ENCODE results near the gene TNNI3.

TNNI3 gene

DNA sequence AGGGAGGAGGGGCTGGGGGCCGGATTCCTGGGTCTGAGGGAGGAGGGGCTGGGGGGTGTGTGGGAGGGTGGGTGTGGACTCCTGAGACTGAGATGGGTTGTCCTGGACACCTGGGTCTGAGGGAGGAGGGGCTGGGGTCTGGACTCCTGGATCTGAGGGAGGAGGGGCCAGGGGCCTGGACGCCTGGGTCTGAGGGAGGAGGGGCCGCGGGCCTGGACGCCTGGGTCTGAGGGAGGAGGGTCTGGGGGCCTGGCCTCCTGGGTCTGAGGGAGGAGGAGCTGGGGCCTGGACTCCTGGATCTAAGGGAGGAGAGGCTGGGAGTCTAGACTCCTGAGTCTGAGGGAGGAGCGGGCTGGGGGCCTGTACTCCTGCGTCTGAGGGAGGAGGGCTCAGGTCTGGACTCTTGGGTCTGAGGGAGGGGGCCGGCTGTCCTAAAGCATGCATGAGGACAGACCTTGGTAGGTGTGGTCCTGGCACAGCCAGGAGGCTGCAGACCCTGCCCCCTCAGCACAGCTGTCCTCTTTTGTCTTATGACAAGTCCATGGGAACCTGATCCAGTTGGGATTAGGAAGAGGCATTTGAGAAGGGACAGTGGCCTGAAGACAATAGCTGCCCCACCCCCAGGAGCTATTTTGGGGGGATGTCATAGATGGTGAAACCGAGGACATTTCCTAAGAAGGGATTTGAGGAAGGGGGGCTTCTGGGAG is 9.8 kb downstream of the TNNI3 start:
- no peak for DNase-seq (ENCODE audit: low read depth)

DNA sequence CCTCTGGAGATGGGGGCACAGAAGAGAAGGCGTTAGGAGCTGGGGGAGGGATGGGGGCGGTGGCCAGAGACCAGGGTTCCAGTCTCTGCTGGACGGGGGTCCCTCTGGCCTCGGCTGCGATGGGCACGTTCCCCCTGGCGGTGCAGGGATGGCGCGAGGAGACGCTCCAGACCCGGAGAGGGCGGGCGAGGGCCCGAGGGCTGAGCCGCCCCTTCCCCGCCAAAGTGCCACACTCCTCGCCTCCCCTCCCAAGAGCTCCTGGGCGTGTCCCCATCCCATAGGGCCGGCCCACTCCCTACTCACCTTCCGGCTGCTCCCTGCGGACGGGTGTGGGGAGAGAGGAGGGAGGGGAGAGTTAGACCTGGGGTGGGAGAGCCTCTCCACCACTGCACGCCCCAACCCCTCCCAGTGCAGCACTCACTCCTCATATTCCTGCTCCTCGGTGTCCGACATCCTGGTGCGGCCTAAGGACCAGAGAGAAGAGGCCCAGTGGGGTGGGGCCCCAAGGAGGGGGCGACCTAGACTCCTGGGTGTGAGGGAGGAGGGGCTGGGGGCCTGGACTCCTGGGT is 10.7 kb downstream of the TNNI3 start:
- no peak for DNase-seq (ENCODE audit: low read depth)

DNA sequence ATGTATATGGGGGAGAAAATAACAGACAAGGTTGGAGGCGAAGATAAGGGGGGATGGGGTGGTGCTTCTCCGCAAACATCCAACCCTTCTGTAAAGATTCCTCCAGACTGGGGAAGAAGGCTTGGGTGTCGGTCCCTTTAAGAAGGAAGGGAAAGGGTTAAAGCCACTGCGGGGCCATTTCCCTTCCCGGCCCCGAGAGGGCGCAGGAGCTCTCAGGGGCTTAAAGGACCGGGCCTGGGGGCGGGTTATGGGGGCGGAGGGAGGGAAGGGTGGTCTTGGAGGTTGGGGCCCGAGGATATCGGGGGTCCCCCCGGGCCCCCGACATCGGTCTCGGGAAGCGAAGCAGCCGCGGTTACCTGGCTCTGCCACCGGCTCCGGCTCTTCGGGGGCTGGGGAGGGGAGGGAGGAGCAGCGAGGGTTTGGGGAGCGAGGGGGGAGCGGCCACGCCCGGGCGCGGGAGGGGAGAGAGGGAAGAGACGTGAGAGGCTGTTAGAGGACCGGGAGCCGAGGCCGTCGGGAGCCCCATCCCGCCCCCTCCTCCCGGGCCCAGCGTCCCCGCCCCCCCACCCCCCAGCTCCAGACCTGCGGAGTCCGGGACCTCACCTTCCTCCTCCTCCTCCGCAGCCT is 11.3 kb downstream of the TNNI3 start:
- DNase-seq (ENCODE audit: low read depth) = no peak

DNA sequence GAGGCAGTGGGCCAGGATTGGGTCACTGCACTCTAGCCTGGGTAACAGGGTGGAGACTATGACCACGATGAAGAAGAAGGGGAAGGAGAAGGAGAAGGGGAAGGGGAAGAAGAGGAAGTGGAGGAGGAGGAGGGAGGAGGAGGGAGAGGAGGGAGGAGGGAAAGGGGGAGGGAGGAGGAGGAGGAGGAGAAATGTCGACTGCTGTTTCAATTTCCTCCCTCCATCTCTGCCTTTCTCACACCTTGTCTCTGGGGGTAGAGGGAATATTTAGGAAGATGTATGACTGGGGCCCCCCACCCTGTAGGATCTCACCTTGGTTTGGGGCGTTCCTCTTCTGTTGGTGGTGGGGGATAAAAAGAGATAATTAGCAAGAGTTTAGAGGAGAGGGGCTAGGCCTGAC is 12.3 kb downstream of the TNNI3 start:
- no peak for DNase-seq (ENCODE audit: low read depth)

DNA sequence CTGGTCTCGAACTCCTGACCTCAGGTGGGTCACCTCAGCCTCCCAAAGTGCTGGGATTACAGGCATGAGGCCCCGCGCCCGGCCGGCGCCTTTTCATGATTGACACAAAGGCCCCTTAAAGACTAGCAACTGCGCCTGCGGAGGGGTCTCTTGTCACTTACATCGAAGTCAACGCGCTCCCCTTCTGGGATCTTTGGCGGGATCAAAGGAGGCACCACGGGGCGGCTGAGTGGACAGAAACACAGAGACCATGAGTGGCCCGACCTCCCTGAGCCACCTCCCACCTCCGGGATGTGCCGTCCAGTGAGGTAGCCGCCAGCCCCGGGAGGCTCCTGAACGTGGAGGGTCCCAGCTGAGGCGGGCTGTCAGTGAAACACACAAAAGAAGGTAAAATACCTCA is 15.8 kb downstream of the TNNI3 start:
- no peak for DNase-seq (ENCODE audit: low read depth)

DNA sequence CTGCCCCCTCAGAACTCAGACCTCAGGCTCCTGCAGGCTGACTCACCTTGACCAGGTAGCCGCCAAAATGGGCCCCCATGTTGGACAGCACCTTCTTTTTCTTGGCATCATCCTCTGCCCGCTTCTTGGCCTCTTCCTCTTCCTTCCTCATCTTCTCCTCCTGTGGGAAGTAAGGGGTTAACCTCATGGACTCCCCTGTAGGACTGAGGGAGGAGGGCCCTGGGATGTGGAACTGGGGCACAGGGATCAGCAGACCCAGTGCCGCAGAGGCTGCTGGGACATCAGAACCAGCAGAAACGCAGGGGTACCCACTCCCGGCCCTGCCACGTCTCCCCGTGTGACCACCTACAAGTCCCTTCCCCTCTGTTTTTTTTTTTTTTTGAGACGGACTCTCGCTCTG is 19.6 kb downstream of the TNNI3 start:
- no peak for DNase-seq (ENCODE audit: low read depth)

DNA sequence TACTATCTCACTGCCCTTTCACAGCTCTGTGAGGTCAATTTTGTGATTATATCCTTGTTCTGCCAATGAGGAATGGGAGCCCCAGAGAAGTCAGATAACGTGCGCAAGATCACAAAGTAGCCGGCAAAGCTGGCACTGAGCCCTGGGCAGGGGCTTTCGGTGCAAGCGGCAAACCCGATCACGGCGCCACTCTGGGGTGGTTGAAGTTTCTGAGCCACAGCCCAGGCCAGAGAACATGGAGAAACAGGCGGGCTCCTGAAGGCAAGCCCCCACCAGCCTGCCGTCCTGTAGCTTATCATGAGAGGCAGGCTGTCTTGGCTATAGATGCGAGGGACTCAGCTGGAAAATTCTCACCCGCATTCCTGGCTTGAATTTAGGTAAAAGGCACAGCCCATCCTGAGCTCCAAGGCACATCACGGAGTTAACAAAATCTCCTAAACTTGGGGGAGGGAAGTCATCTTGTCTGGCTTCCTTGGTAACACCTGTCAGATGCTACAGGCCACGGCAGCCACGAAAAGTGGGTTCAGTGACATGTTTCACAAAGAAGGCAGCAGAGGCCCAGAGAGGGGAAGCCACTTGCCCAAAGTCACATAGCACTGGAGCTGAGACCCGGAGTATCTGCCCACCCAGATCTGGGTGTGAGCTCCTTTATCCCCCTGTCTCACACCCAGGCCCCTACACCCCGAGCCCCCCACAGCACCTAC is 21.0 kb downstream of the TNNI3 start:
- DNase-seq (ENCODE audit: low read depth) = no peak

DNA sequence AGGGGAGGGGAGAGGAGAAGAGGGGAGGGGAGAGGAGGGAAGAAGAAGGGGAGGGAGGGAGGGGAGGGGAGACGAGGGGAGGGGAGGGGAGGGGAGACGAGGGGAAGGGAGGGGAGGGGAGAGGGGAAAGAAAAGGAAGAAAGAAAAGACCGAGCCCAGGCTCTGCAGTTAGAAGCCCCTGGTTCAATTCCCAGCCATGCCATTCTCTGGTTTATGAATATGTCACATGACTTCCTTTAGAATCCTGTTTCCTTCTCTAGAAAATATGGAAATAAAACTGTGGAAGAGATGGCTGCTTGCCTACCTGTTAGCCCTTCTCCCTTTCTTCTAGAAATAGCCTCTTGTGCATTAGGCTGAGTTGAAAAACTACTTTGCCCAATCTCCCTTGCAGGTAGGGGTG is 22.8 kb downstream of the TNNI3 start:
- DNase-seq (ENCODE audit: low read depth) = no peak

DNA sequence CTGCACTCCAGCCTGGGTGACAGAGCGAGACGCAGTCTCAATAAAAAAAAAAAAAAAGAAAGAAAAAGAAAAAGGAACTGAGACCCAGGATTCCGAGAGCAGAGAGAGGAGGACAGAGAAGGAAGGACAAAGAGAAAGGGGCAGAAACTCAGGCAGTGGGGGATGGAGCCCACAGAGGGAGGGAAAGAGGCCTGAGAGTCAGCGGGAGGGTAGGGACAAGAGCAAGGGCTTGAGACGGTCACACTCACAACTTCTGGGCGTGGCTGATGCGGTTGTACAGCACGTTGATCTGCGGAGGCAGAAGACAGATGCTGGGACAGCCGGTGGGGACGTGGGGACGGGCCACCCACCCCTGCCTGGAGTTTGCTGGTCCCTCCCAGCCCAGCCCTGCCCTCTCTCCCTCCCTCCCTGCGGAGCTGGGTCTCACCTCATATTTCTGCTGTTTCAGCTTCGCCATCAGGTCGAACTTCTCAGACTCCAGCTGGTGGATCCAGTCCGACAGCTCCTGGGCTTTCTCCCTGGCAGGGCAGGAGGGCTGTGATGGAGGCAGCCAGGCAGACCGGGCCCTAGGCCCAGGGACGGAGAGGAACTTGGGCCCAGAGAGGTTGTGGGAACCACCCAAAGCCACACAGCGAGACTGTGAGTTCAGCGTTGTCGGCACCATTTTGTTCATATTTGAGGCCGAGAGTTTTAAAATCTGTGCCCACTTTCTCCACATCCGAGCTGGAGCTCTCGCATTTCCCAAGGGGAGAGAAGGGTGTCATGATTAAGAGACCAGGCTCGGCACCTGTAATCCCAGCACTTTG is 23.7 kb downstream of the TNNI3 start:
- no peak for DNase-seq (ENCODE audit: low read depth)

DNA sequence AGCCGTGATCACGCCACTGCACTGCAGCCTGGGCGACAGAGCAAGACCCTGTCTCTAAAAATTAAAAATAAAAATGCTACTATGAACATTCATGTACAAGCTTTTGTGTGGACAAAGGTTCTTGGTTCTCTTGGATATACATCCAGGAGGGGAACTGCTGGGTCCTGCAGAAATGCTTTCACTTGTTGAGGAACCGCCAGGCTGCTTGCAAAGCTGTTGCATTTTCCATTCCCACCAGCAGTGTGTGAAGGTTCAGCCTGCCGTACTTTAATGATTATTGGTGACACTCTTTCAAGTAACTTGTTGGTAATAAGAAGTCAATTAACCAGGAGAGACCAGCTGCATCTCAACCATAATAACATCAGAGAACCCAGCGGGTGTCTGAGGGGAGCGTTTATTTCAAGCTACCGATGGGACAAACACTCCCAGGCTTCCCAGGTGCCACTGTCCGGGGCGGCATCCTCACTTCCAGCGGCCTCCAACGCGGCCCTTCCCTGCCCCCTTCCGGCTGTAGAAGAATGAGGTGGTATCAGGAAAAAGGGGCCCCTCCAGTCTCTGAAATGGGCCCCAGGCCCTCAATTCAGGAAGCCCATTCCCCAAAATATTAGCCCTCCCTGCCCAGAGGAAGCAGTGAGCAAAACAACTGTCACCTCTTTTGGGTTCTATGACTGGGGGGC is 24.9 kb downstream of the TNNI3 start:
- no peak for DNase-seq (ENCODE audit: low read depth)

DNA sequence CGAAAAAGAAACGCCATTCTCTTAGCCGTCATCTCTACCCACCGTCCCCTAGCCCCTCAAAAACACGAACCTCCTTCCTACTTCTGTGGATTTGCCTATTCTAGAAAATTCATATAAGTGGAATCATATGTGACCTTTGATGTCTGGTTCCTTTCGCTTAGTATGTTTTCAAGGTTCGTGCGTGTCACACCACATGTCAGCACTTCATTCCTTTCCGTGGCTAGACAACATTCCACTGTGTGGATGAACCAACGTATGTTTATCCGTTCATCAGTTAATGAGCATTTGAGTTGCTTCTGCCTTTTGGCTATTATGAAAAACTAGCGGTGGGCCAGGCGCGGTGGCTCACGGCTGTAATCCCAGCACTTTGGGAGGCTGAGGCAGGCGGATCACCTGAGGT is 26.1 kb downstream of the TNNI3 start:
- no peak for DNase-seq (ENCODE audit: low read depth)

DNA sequence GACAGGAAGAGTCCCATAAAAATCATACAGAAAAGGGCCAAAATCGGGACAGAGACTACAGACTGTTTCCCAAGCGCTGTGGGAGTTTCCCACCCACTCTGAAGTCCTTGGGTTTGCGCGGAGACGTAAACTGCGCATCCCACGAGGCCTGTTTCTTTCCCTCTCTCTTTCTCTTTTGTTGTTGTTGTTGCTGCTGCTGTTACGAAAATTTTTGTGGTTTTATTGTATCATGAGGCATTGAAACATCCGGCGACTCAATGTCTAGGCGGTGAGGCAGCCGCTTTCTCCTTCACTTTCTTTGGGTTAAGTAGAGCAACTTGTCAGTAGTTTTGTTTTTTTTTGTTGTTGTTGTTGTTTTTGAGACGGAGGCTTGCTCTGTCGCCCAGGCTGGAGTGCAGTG is 38.5 kb downstream of the TNNI3 start:
- peak; percentile 44 for DNase-seq (ENCODE audit: low read depth)

DNA sequence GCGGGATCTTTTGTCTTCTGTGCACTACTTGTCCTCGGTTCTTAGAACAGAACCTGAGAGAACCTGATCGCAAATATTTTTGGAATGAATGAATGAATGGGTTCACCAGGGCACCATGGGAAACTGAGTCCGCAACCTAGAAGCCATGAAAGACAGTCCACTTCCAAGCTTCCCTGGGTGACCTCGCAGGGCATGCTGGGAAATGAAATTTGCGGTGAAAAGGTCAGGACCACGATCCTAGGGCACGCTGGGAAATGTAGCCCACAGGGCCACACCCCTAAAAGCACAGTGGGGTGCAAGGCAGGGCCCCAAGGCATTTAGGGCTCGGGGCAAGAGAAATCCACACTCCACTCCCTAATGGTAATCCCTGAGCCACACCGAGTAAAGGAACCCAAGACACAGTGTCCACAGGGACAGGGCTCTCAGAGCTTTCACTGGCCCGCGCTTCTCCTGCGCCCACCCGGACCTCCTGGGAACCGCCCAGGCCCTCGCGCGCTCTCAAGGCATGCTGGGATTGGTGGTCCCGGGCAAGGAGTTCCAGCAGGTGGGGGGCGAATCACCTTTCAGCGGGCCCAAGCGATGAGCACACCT is 39.0 kb downstream of the TNNI3 start:
- peak; percentile 61 for DNase-seq (ENCODE audit: low read depth)

DNA sequence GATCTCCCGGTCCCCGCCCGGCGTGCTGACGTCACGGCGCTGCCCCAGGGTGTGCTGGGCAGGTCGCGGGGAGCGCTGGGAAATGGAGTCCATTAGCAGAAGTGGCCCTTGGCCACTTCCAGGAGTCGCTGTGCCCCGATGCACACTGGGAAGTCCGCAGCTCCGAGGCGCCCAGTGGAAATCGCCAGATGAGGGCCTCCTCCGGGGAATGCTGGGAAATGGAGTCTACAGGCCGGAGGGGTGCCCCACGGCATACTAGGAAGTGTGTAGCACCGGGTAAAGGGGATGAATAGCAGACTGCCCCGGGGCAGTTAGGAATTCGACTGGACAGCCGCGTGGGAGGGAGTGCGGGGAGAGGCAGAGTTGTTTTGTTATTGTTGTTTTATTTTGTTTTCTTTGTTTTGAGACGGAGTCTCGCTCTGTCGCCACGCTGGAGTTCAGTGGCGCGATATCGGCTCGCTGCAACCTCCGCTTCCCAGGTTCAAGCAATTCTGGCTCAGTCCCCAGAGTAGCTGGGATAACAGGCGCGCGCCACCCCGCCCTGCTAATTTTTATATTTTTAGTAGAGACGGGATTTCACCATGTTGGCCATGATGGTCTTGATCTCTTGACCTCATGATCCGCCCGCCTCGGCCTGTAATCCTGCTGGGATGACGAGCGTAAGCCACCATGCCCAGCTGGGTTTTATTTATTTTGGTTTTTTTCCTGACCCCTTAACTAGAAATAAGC is 39.7 kb downstream of the TNNI3 start:
- DNase-seq (ENCODE audit: low read depth) = peak; percentile 98

DNA sequence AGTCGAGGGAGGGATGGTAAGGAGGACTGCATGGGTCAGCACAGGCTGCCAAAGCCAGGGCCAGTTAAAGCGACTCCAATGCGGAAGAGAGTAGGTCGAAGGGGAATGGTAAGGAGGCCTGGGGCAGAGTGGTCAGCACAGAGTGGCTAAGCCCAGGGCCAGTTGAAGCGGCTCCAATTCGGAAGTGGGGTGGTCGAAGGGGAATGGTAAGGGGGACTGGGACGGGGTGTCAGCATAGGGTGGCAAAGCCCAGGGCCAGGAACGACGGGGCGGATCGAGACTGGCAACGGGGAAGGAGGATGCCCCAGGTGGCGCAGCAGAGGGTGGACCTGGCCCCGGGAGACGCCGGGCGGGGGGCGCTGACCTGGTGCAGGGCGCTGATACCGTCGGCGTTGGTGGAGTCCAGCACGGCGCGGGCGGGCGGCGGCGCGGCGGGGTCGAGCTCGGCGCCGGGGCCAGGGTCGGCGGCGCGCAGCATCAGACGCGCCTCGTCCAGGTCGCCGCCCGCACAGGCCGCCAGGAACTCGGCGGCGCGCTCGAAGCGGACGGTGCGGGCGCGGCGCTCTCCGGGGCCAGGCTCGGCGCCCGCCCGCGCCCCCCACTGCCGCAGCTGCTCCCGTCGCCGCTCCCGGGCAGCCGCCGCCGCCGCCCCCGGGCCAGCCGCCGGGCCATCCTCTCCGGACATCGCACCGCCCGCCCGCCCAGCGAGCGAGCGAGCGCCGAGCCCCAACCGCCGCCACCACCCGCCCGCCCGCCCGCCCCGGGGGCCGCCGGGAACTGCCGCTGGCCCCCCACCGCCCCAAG is 40.5 kb downstream of the TNNI3 start, which contains the start of gene PPP1R12C:
PPP1R12C (minus strand) TSS at position 779 of the 804 bp plus-strand sequence; CDS start at position 685, 94 bp downstream.
- DNase-seq (ENCODE audit: low read depth) = no peak

DNA sequence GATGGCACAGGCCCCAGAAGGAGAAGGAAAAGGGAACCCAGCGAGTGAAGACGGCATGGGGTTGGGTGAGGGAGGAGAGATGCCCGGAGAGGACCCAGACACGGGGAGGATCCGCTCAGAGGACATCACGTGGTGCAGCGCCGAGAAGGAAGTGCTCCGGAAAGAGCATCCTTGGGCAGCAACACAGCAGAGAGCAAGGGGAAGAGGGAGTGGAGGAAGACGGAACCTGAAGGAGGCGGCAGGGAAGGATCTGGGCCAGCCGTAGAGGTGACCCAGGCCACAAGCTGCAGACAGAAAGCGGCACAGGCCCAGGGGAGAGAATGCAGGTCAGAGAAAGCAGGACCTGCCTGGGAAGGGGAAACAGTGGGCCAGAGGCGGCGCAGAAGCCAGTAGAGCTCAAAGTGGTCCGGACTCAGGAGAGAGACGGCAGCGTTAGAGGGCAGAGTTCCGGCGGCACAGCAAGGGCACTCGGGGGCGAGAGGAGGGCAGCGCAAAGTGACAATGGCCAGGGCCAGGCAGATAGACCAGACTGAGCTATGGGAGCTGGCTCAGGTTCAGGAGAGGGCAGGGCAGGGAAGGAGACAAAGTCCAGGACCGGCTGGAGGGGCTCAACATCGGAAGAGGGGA is 41.2 kb downstream of the TNNI3 start:
- DNase-seq (ENCODE audit: low read depth) = peak; percentile 65

DNA sequence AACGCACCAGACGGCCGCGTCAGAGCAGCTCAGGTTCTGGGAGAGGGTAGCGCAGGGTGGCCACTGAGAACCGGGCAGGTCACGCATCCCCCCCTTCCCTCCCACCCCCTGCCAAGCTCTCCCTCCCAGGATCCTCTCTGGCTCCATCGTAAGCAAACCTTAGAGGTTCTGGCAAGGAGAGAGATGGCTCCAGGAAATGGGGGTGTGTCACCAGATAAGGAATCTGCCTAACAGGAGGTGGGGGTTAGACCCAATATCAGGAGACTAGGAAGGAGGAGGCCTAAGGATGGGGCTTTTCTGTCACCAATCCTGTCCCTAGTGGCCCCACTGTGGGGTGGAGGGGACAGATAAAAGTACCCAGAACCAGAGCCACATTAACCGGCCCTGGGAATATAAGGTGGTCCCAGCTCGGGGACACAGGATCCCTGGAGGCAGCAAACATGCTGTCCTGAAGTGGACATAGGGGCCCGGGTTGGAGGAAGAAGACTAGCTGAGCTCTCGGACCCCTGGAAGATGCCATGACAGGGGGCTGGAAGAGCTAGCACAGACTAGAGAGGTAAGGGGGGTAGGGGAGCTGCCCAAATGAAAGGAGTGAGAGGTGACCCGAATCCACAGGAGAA is 42.0 kb downstream of the TNNI3 start:
- peak; percentile 69 for DNase-seq (ENCODE audit: low read depth)

DNA sequence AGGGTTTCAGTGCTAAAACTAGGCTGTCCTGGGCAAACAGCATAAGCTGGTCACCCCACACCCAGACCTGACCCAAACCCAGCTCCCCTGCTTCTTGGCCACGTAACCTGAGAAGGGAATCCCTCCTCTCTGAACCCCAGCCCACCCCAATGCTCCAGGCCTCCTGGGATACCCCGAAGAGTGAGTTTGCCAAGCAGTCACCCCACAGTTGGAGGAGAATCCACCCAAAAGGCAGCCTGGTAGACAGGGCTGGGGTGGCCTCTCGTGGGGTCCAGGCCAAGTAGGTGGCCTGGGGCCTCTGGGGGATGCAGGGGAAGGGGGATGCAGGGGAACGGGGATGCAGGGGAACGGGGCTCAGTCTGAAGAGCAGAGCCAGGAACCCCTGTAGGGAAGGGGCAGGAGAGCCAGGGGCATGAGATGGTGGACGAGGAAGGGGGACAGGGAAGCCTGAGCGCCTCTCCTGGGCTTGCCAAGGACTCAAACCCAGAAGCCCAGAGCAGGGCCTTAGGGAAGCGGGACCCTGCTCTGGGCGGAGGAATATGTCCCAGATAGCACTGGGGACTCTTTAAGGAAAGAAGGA is 42.9 kb downstream of the TNNI3 start:
- no peak for DNase-seq (ENCODE audit: low read depth)
